OCI-LY7 (cell line): ENCODE data around the gene COL5A1. TPM values are rescaled to one million over a fixed set of nuclear protein-coding genes. Genes with fewer than 3 reads are reported as not detected.

Experiments
- BruUV-seq: library from RNA; stranded (reverse); fragments of 400-500 nt; replicated peaks from 2 replicates; lab custom pipeline; 2021; lab: Mats Ljungman, UMichigan
- CTCF ChIA-PET: fragments of 300-600 bp; sonication (Branson Sonifier 250); formaldehyde crosslinking; loops from one replicate; lab custom pipeline; 2022; ENCODE audit warnings: antibody characterized with exemption; ENCODE audit not compliant: unreplicated experiment; lab: Charles Lee
- POLR2A ChIA-PET: fragments of 300-600 bp; sonication (Branson Sonifier 250); formaldehyde crosslinking; loops from one replicate; lab custom pipeline; 2022; ENCODE audit warnings: antibody characterized with exemption; lab: Charles Lee
- DNase-seq: peaks from one replicate; pipeline ENCODE4 v3.0.0-alpha.2; 2015; ENCODE audit warnings: low spot score
- H2AFZ ChIP-seq: fragments of 200-600 bp; sonication (generic), shearing (Covaris generic); 2 replicates; pipeline ENCODE4 v1.6.1; 2014; ENCODE audit warnings: mild to moderate bottlenecking, antibody characterized with exemption, low read length, moderate library complexity
- H3K27ac ChIP-seq: fragments of 200-600 bp; sonication (generic); 2 replicates; pipeline ENCODE4 v1.5.1; 2014; ENCODE audit warnings: mixed run types, low read depth, mild to moderate bottlenecking, moderate library complexity, low read length, inconsistent platforms; ENCODE audit not compliant: poor library complexity, severe bottlenecking
- H3K36me3 ChIP-seq: fragments of 200-600 bp; sonication (generic); 2 replicates; pipeline ENCODE4 v1.6.1; 2014; ENCODE audit warnings: mild to moderate bottlenecking, antibody characterized with exemption, low read length, moderate library complexity, mixed read lengths; ENCODE audit not compliant: insufficient read depth
- H3K4me1 ChIP-seq: fragments of 200-600 bp; sonication (generic); 2 replicates; pipeline ENCODE4 v1.5.1; 2014; ENCODE audit warnings: mild to moderate bottlenecking, low read length; ENCODE audit not compliant: insufficient read depth, poor library complexity, severe bottlenecking
- H3K4me2 ChIP-seq: fragments of 200-600 bp; sonication (generic); 2 replicates; pipeline ENCODE4 v1.6.1; 2014; ENCODE audit warnings: mild to moderate bottlenecking, low read length
- H3K4me3 ChIP-seq: fragments of 200-600 bp; sonication (generic); 2 replicates; pipeline ENCODE4 v1.5.1; 2014; ENCODE audit warnings: mild to moderate bottlenecking, low read depth, low read length; ENCODE audit not compliant: poor library complexity, severe bottlenecking
- H3K79me2 ChIP-seq: fragments of 200-600 bp; sonication (generic); 2 replicates; pipeline ENCODE4 v1.6.1; 2016; ENCODE audit warnings: low read depth, mild to moderate bottlenecking, low read length, moderate library complexity, mixed read lengths; ENCODE audit not compliant: insufficient read depth
- H3K9me2 ChIP-seq: fragments of 200-600 bp; sonication (generic); 2 replicates; pipeline ENCODE4 v1.6.1; 2016; ENCODE audit warnings: mild to moderate bottlenecking, low read length, mixed read lengths; ENCODE audit not compliant: insufficient read depth
- H3K9me3 ChIP-seq: fragments of 200-600 bp; sonication (generic); 2 replicates; pipeline ENCODE4 v1.6.1; 2014; ENCODE audit warnings: mild to moderate bottlenecking, mixed run types, low read length, mixed read lengths
- H4K20me1 ChIP-seq: fragments of 200-600 bp; sonication (generic); 2 replicates; pipeline ENCODE4 v1.6.1; 2014; ENCODE audit warnings: mild to moderate bottlenecking, antibody characterized with exemption, low read length, moderate library complexity, mixed read lengths; ENCODE audit not compliant: insufficient read depth
- CTCF ChIP-seq: fragments of 200-600 bp; sonication (generic); conservative IDR thresholded peaks from 2 replicates; pipeline ENCODE4 v1.5.1; 2014; ENCODE audit warnings: mild to moderate bottlenecking, antibody characterized with exemption, low read length, moderate library complexity, mixed read lengths
- EZH2phosphoT487 ChIP-seq: fragments of 200-600 bp; sonication (generic); IDR thresholded peaks from 2 replicates; pipeline ENCODE4 v1.6.1; 2018; ENCODE audit warnings: low read depth, borderline replicate concordance, mild to moderate bottlenecking, mixed run types, antibody characterized with exemption, low read length, moderate library complexity, mixed read lengths
- intact Hi-C: fragments of 100-400 bp; cut with micrococcal nuclease; formaldehyde crosslinking; loops from one replicate; pipeline ENCODE4 v1.10.0; 2022; ENCODE audit not compliant: unreplicated experiment
- microRNA-seq: library from miRNA; unstranded; fragments of <30 nt; microRNA quantifications from one replicate; pipeline ENCODE4 v1.2.0, GENCODE V29; 2022; ENCODE audit warnings: borderline replicate concordance
- small RNA-seq: library from RNA; depleted of rRNA; stranded (forward); fragments of <200 nt; gene quantifications from one replicate; pipeline ENCODE3, GENCODE V24; 2014
- total RNA-seq, 2 experiments: library from RNA; depleted of rRNA in 1 of 2; stranded (reverse); fragments of >200 nt in 1 of 2; shearing (Covaris generic) in 1 of 2; gene quantifications; 2 replicates each; pipeline ENCODE4 v1.2.3, GENCODE V29; 2014 to 2022

Gene COL5A1
- total RNA-seq, 2 experiments from 2014 or later: 12.2 to 28.6 TPM

GRCh38 chr9:134892221-134892620 lies 250.6 kb downstream of the COL5A1 start:
- Histone ChIP-seq H3K4me1 (peaks cover 27% of the 10 kb centered on the region), H3K36me3 (no peaks in the 10 kb centered on the region), H4K20me1 (no peaks in the 10 kb centered on the region), H2AFZ (no peak overlapping the region), H3K9me3 (no peaks in the 10 kb centered on the region), H3K9me2 (no peaks in the 10 kb centered on the region), H3K4me3 (no peak overlapping the region), H3K79me2 (no peaks in the 10 kb centered on the region), H3K4me2 (no peak overlapping the region), H3K27ac (no peak overlapping the region)
- intact Hi-C loops: no loop called here
- CTCF ChIA-PET: no interaction called here
- BruUV-seq: no TSS peak
- POLR2A ChIA-PET: interaction anchor here (0.7 kb wide), 1 partner anchor 12 kb away, joined by 3 read pairs; no protein-coding TSS in a partner anchor
- DNase-seq: no peak
- TF ChIP-seq CTCF (no peak), EZH2phosphoT487 (no peak)

DNA sequence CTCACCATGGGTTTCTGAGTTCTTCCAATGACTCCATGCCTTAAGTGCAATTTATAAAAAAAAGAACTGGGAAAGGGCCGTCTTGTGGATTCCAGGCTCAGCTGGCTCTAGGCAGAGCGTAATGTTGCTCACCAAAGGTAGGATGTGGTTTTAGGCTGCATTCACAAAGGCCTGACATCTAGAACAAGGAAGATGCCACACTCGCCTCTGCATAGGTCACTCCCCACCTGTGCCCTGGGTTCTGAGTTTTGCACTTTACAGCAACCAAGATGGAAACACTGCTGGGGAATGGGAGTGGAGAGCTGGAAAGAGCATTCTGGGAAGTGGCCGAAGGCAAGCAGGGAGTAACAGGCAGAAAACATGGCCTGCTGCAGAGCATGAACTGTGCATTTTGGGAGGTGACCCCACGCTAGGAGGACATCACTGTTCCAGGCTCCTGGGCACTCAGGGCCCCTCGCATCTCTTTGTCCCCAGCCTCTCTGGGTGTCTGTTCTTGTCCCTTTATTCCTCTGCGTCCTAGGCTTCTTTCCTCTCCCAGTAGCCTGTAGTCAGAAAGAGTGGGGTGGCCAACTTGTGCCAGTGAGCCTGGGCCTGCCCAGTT lies 251.3 kb downstream of the COL5A1 start:
- no peaks in the 10 kb centered on the region; the same call in 1 of the 2 replicates for H3K36me3 ChIP-seq
- no peaks in the 10 kb centered on the region for H4K20me1 ChIP-seq
- H3K9me3 ChIP-seq: no peaks in the 10 kb centered on the region
- no peaks in the 10 kb centered on the region for H3K79me2 ChIP-seq
- TF ChIP-seq CTCF (no peak), EZH2phosphoT487 (no peak)
- H3K9me2 ChIP-seq: no peaks in the 10 kb centered on the region
- no peak overlapping the region for H3K4me2 ChIP-seq
- DNase-seq: no peak
- BruUV-seq: no TSS peak
- no peak overlapping the region for H2AFZ ChIP-seq
- no peak overlapping the region for H3K27ac ChIP-seq
- intact Hi-C loops: no loop called here
- H3K4me1 ChIP-seq: peaks cover 32% of the 10 kb centered on the region
- ChIA-PET CTCF (no interaction called here), POLR2A (interaction anchor here (0.7 kb wide), 1 partner anchor 13 kb away, joined by 3 read pairs; no protein-coding TSS in a partner anchor)
- H3K4me3 ChIP-seq: no peak overlapping the region

Small RNA genes within 50 kb of the gene (microRNA-seq; reads per million reads assigned to microRNA genes)
- gene MIR3689A: not detected
- gene MIR3689B: not detected
- gene MIR3689C: not detected
- not detected for gene MIR3689D1
- not detected for gene MIR3689D2
- not detected for gene MIR3689E
- not detected for gene MIR3689F

Small RNA genes within 50 kb of the gene (small RNA-seq; reads per million reads assigned to genes)
- not detected for gene AL603650.1
- gene MIR3689A: not detected
- not detected for gene MIR3689B
- not detected for gene MIR3689C
- gene MIR3689D1: not detected
- not detected for gene MIR3689D2
- gene MIR3689E: not detected
- not detected for gene MIR3689F

Other genes with a start within 250 kb of the COL5A1 start
- gene FCN2, start 239.0 kb downstream of the COL5A1 start, total RNA-seq (2014; rRNA removed; shearing (Covaris generic)): not detected in 2 replicates
- gene FCN2, start 239.0 kb downstream of the COL5A1 start, total RNA-seq (2022): not detected in 2 replicates